Measurements from ENCODE around the gene GABRG3.

- TF ChIP-seq CTCF (IDR thresholded peaks at IDR 0.05; ENCODE audit: insufficient read depth, low read length) = no peak
- no peak for TF ChIP-seq POLR2AphosphoS5 (IDR thresholded peaks at IDR 0.05; ENCODE audit: low read depth)
- TF ChIP-seq, protein P1, sequence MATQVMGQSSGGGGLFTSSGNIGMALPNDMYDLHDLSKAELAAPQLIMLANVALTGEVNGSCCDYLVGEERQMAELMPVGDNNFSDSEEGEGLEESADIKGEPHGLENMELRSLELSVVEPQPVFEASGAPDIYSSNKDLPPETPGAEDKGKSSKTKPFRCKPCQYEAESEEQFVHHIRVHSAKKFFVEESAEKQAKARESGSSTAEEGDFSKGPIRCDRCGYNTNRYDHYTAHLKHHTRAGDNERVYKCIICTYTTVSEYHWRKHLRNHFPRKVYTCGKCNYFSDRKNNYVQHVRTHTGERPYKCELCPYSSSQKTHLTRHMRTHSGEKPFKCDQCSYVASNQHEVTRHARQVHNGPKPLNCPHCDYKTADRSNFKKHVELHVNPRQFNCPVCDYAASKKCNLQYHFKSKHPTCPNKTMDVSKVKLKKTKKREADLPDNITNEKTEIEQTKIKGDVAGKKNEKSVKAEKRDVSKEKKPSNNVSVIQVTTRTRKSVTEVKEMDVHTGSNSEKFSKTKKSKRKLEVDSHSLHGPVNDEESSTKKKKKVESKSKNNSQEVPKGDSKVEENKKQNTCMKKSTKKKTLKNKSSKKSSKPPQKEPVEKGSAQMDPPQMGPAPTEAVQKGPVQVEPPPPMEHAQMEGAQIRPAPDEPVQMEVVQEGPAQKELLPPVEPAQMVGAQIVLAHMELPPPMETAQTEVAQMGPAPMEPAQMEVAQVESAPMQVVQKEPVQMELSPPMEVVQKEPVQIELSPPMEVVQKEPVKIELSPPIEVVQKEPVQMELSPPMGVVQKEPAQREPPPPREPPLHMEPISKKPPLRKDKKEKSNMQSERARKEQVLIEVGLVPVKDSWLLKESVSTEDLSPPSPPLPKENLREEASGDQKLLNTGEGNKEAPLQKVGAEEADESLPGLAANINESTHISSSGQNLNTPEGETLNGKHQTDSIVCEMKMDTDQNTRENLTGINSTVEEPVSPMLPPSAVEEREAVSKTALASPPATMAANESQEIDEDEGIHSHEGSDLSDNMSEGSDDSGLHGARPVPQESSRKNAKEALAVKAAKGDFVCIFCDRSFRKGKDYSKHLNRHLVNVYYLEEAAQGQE (IDR thresholded peaks at IDR 0.05; ENCODE audit: insufficient replicate concordance, low read depth) = no peak
- TF ChIP-seq GABPA (IDR thresholded peaks at IDR 0.05; ENCODE audit: low read depth) = no peak
Measured at GRCh38 chr15:27561816-27562215, 590.8 kb downstream of the GABRG3 start.

All from HL-60 (cell line).